NCI-H1092 (cell line): ENCODE measurements around the gene PDE4B.

ENCODE experiments used
- DNase-seq: peaks from one replicate; lab custom pipeline; 2025; lab: John Stamatoyannopoulos, UW

The PDE4B gene

GRCh38 chr1:66422804-66423203 lies 630.1 kb downstream of the PDE4B start:
- no peak for DNase-seq
